ENCODE measurements around the gene ZNF142.

DNA sequence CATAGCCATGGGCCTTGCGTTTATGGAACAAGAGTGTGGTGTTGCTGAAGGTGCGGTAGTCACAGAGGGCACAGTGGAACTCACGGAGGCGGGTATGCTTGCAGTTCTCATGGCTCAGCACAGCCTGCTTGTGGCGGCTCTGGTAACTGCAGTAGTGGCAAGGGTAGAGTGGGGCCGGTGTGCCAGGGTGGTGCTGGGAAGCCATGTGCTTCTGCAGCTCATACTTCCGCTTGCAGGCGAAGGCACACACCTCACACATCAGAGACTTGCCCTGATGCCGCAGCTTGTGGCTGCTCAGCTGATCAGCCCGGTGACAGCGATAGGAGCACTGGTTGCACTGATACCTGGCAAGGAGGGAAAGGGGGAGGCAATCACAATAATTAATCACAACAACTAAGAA is 14.7 kb downstream of the ZNF142 start:
- no peak for TF ChIP-seq SP1 (IDR thresholded peaks at IDR 0.05)
- TF ChIP-seq FOXK2 (IDR thresholded peaks at IDR 0.05) = no peak
- TF ChIP-seq SUZ12 (IDR thresholded peaks at IDR 0.05) = no peak
- TF ChIP-seq FOXA1 (IDR thresholded peaks at IDR 0.05) = no peak
